Measurements from ENCODE around the gene RAB21. TPM values are rescaled to one million over a fixed set of nuclear protein-coding genes. Genes with fewer than 3 reads are reported as not detected.

The RAB21 gene
- total and polyA plus RNA-seq, 4 donors, result 5.5 to 15.0 (median 10.0) TPM

GRCh38 chr12:71795901-71796300, 41.2 kb downstream of the RAB21 start:
- WGBS, result 70% methylated on average over 1 of the region's 1 CpG
- peaks cover 0 to 5% (median 0%) of the 10 kb centered on the region in 4 donors for H3K9me3 ChIP-seq (ENCODE audit: control insufficient read depth in 4 of 4, low read length in 3 of 4)
- DNase-seq (ENCODE audit: low spot score), result no peak

More at GRCh38 chr12:71795901-71796300, 41.2 kb downstream of the RAB21 start:
- no peak for TF ChIP-seq TAF1 (conservative IDR thresholded peaks at IDR 0.05)
- no peak for TF ChIP-seq HNF4G (IDR thresholded peaks at IDR 0.05)
- no peak for TF ChIP-seq FOXA1 (IDR thresholded peaks at IDR 0.05)
- TF ChIP-seq, protein P1, sequence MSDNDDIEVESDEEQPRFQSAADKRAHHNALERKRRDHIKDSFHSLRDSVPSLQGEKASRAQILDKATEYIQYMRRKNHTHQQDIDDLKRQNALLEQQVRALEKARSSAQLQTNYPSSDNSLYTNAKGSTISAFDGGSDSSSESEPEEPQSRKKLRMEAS (IDR thresholded peaks at IDR 0.05), result no peak
- TF ChIP-seq ATF3 (IDR thresholded peaks at IDR 0.05), result no peak
- TF ChIP-seq GABPA (IDR thresholded peaks at IDR 0.05 in 1 of 2, conservative IDR thresholded peaks at IDR 0.05 in 1 of 2), result no peak
- no peak for TF ChIP-seq CTCF (IDR thresholded peaks at IDR 0.05; ENCODE audit: low read depth, low read length, missing input control)
- no peak for TF ChIP-seq RXRA (IDR thresholded peaks at IDR 0.05)
- TF ChIP-seq HNF4A (conservative IDR thresholded peaks at IDR 0.05), result no peak
- no peak for TF ChIP-seq EGR1 (IDR thresholded peaks at IDR 0.05; ENCODE audit: low read depth in 2 of 2)
- no peak for TF ChIP-seq JUND (IDR thresholded peaks at IDR 0.05)
- TF ChIP-seq NR2F2 (IDR thresholded peaks at IDR 0.05), result no peak
- TF ChIP-seq FOXA2 (IDR thresholded peaks at IDR 0.05), result no peak
- TF ChIP-seq REST (IDR thresholded peaks at IDR 0.05), result no peak
- no peak for TF ChIP-seq SP1 (IDR thresholded peaks at IDR 0.05)
- no peak for TF ChIP-seq YY1 (IDR thresholded peaks at IDR 0.05)
- TF ChIP-seq RAD21 (IDR thresholded peaks at IDR 0.05), result no peak
- no peak for TF ChIP-seq ZBTB33 (IDR thresholded peaks at IDR 0.05)
- Histone ChIP-seq H3K36me3 (ENCODE audit: control insufficient read depth in 4 of 4, insufficient read depth in 3 of 4, low read depth in 1 of 4, low read length in 3 of 4) (no peaks in the 10 kb centered on the region), H3K27ac (ENCODE audit: low read depth in 1 of 2, low read length in 2 of 2) (no peak overlapping the region), H3K4me1 (ENCODE audit: control insufficient read depth in 4 of 4, insufficient read depth in 4 of 4, low read length in 3 of 4) (peaks cover 0 to 1% (median 0%) of the 10 kb centered on the region in 4 donors), H3K4me3 (ENCODE audit: low read depth in 1 of 3, low read length in 3 of 3) (no peak overlapping the region), H3K9ac (ENCODE audit: low read depth in 1 of 2, low read length in 2 of 2) (no peak overlapping the region), H3K27me3 (ENCODE audit: control insufficient read depth in 4 of 4, insufficient read depth in 4 of 4, low read length in 3 of 4) (no peaks in the 10 kb centered on the region)
